Measurements from ENCODE around the gene PDCL2. TPM values are rescaled to one million over a fixed set of nuclear protein-coding genes. Genes with fewer than 3 reads are reported as not detected.
"Not testable (repeated sequence)": the region's sequence is repeated elsewhere in the genome, so short reads cannot be mapped to it uniquely, and the experiment has no call there.

The PDCL2 gene
- total and polyA plus RNA-seq, 12 donors, result not detected

DNA sequence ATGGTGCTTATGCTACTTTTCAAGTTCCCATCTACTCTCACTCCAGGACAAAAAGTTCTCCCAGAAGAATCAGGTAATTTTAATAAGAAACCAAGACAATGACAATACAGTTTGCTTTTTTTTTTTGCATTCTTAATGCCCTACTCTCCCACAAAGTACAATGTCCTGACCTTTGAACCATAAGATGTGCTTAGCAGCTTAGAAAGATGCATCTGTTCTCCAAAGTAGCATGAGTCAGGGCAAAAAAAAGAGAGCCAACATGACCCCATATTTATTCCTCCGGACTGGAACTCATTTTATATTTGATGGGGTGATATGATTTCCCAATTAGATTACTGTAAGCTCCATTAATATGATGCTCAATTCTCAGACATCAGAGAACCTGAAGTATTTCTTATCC is 16.5 kb upstream of the PDCL2 start:
- H3K4me3 ChIP-seq, result no peak overlapping the region
- ATAC-seq, result no peak
- no peak for DNase-seq
- H3K27ac ChIP-seq, result no peak overlapping the region
- peaks cover 0 to 3% (median 0%) of the 10 kb centered on the region in 11 donors for H3K9me3 ChIP-seq
- H3K4me1 ChIP-seq, result no peaks in the 10 kb centered on the region
- H3K27me3 ChIP-seq, result no peaks in the 10 kb centered on the region
- intact Hi-C loops (cut with DNase I), result no loop called here
- TF ChIP-seq CTCF (IDR thresholded peaks at IDR 0.05), result no peak
- WGBS, 2 donors, result 90 to 91% methylated on average over 1 of the region's 1 CpG
- H3K36me3 ChIP-seq, result no peaks in the 10 kb centered on the region

- 77 to 90% methylated on average over 7 of the region's 7 CpGs for WGBS, 2 donors
- no peak for DNase-seq
- ATAC-seq, result no peak
- TF ChIP-seq CTCF (IDR thresholded peaks at IDR 0.05), result no peak
- intact Hi-C loops (cut with DNase I), result no loop called here
- Histone ChIP-seq H3K9me3 (peaks cover 0 to 3% (median 0%) of the 10 kb centered on the region in 11 donors), H3K27me3 (no peaks in the 10 kb centered on the region), H3K4me1 (no peaks in the 10 kb centered on the region), H3K4me3 (no peak overlapping the region), H3K36me3 (no peaks in the 10 kb centered on the region), H3K27ac (no peak overlapping the region)
Observed at GRCh38 chr4:55604996-55605395, 13.0 kb upstream of the PDCL2 start.

GRCh38 chr4:55600640-55601039 is 8.6 kb upstream of the PDCL2 start:
- Histone ChIP-seq H3K9me3 (peaks cover 0 to 12% (median 5%) of the 10 kb centered on the region in 11 donors), H3K4me3 (no peak overlapping the region), H3K27me3 (no peaks in the 10 kb centered on the region), H3K27ac (no peak overlapping the region), H3K4me1 (no peaks in the 10 kb centered on the region), H3K36me3 (no peaks in the 10 kb centered on the region)
- DNase-seq (no peak), ATAC-seq (no peak)
- intact Hi-C loops (cut with DNase I), result no loop called here
- TF ChIP-seq CTCF (IDR thresholded peaks at IDR 0.05), result no peak

GRCh38 chr4:55598641-55599040 is 6.6 kb upstream of the PDCL2 start:
- no peak overlapping the region for H3K27ac ChIP-seq
- H3K9me3 ChIP-seq, result peaks cover 0 to 12% (median 5%) of the 10 kb centered on the region in 11 donors
- H3K27me3 ChIP-seq, result no peaks in the 10 kb centered on the region
- intact Hi-C loops (cut with DNase I), result no loop called here
- H3K4me1 ChIP-seq, result no peaks in the 10 kb centered on the region
- ATAC-seq (no peak), DNase-seq (no peak)
- TF ChIP-seq CTCF (IDR thresholded peaks at IDR 0.05), result no peak
- WGBS, 2 donors, result 91 to 96% methylated on average over 2 of the region's 2 CpGs
- no peak overlapping the region for H3K4me3 ChIP-seq
- no peaks in the 10 kb centered on the region for H3K36me3 ChIP-seq

GRCh38 chr4:55588160-55588559 is 3.9 kb downstream of the PDCL2 start:
- no peaks in the 10 kb centered on the region for H3K27me3 ChIP-seq

DNA sequence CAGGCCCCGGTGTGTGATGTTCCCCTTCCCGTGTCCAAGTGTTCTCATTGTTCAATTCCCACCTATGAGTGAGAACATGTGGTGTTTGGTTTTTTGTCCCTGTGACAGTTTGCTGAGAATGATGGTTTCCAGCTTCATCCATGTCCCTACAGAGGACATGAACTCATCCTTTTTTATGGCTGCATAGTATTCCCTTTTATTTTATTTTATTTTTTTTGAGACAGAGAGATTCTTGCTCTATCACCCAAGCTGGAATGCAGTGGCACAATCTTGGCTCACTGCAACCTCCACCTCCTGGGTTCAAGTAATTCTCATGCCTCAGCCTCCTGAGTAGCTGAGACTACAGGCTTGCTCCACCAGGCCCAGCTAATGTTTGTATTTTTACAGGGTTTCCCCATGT is 9.3 kb downstream of the PDCL2 start:
- H3K27me3 ChIP-seq; H3K27ac ChIP-seq; H3K4me3 ChIP-seq; DNase-seq; H3K4me1 ChIP-seq; intact Hi-C loops (cut with DNase I); H3K36me3 ChIP-seq; ATAC-seq: not testable (repeated sequence)
- WGBS, 2 donors, result 86 to 100% methylated on average over 1 to 2 of the region's 2 CpGs
- peaks cover 0 to 19% (median under 1%) of the 10 kb centered on the region in 11 donors for H3K9me3 ChIP-seq

More at GRCh38 chr4:55588160-55588559, 3.9 kb downstream of the PDCL2 start:
- Histone ChIP-seq H3K4me3 (no peak overlapping the region), H3K9me3 (peaks cover 0 to 29% (median 0%) of the 10 kb centered on the region in 11 donors), H3K36me3 (no peaks in the 10 kb centered on the region), H3K27ac (no peak overlapping the region), H3K4me1 (no peaks in the 10 kb centered on the region)
- no peak for TF ChIP-seq CTCF (IDR thresholded peaks at IDR 0.05)
- DNase-seq (no peak), ATAC-seq (no peak)
- intact Hi-C loops (cut with DNase I), result no loop called here
- 77 to 91% methylated on average over 2 of the region's 2 CpGs for WGBS, 2 donors
